ENCODE data around the gene SMIM21.

The SMIM21 gene

GRCh38 chr18:75377258-75377657 is 50.2 kb downstream of the SMIM21 start:
- DNase-seq (ENCODE audit: low spot score): no peak

GRCh38 chr18:75376004-75376403 is 51.5 kb downstream of the SMIM21 start:
- DNase-seq (ENCODE audit: low spot score): no peak

- DNase-seq (ENCODE audit: low spot score): no peak
Measured at GRCh38 chr18:75375341-75375740, 52.2 kb downstream of the SMIM21 start.

GRCh38 chr18:75374466-75374865 is 53.0 kb downstream of the SMIM21 start:
- DNase-seq (ENCODE audit: low spot score): no peak

GRCh38 chr18:75369026-75369721 is 58.3 kb downstream of the SMIM21 start:
- no peak for DNase-seq (ENCODE audit: low spot score)

- peak; percentile 6 for DNase-seq (ENCODE audit: low spot score)
Measured at GRCh38 chr18:75365837-75366236, 61.7 kb downstream of the SMIM21 start.

GRCh38 chr18:75365254-75365629 is 62.3 kb downstream of the SMIM21 start:
- DNase-seq (ENCODE audit: low spot score): no peak

GRCh38 chr18:75364512-75365253 is 62.8 kb downstream of the SMIM21 start:
- DNase-seq (ENCODE audit: low spot score): no peak

GRCh38 chr18:75363446-75364225 is 63.9 kb downstream of the SMIM21 start:
- no peak for DNase-seq (ENCODE audit: low spot score)

- DNase-seq (ENCODE audit: low spot score): no peak
Measured at GRCh38 chr18:75362435-75362834, 65.1 kb downstream of the SMIM21 start.

GRCh38 chr18:75360941-75361340 is 66.6 kb downstream of the SMIM21 start:
- DNase-seq (ENCODE audit: low spot score): no peak

- no peak for DNase-seq (ENCODE audit: low spot score)
Measured at GRCh38 chr18:75360215-75360614, 67.3 kb downstream of the SMIM21 start.

Data from CD4-positive, alpha-beta T cell treated with Interleukin-6 at 100 ng/mL for 8 hours (primary cell).